HG03439 (cell line): ENCODE measurements around the gene USP22.

Source experiments
- ATAC-seq: cut with Tn5 transposase; IDR thresholded peaks from one replicate; pipeline ENCODE4 v1.9.1; 2021; ENCODE audit warnings: mild to moderate bottlenecking, moderate library complexity; ENCODE audit not compliant: unreplicated experiment

Gene USP22

DNA sequence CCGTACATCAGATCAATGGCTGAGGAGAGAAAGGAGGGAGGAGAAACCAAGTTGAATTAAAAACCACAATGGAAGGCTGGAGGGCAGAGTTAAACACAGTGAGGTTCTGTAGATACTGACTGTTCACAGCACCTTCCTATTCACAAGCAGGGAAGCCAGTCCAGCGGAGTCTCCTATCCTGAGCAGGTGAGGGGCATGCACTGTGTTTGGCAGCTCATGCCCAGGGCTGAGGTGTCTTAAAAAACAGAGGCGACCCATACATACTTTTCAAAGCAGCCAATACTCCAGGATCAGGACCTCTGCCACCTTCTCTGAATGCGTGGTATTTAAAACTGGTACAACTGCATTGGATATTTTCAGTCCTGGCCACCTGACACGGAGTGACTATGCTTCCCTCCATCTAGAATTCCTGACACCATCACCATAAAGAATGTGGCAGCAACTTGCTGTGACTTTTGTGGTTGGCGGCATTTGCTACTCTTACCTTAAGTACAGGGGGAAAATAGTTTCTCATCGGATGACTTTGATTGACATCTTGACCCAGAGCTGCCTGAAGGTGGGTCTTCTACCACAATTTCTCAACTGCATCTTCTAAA lies 21.5 kb downstream of the USP22 start:
- no peak for ATAC-seq

DNA sequence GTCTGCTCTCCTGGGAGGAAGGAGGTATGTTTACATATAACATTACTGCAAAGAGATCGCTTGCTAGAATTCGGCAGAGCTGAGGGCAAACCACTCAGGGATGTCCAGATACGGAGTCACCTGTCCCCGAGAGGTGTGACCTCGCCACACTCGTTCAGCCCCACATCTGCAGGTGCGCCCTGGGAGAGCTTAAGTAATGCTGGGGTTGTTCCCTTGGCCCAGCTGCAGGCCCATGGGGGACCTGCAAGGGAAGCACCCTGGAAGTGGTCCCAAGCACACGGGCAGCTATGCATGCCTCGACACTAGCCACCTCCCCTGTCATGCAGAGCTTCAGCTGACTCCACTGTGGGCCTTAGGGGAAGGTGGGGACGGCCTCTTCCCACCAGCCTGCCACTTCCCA lies 22.2 kb downstream of the USP22 start:
- no peak for ATAC-seq

DNA sequence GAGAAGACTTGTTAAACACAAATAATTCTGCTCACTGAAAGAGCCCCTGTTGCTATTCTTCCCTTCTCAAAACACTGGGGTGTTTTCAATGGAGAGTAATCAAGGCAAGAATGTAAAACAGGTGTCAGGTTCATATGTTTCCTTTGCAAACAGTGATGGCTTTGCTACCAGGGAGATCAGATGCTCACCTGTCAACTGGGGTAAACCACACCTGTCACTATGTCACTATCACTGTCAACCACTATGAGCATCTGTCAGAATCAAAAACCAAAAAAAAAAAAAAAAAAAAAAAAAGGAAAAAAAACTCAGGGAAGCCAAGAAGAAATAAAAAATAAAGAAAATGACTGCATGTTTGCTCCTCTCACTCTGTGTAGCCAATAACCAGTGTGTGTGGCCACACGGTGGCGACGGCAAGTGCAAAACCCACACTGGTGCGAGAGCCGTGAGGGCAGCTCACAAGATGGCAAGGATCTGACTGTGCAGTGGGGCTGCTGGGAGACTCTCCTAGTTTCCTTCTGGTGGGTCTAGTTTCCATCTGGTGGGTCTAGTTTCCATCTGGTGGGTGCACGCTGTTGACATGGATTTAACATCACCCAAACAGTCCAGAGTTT lies 22.7 kb downstream of the USP22 start:
- no peak for ATAC-seq

DNA sequence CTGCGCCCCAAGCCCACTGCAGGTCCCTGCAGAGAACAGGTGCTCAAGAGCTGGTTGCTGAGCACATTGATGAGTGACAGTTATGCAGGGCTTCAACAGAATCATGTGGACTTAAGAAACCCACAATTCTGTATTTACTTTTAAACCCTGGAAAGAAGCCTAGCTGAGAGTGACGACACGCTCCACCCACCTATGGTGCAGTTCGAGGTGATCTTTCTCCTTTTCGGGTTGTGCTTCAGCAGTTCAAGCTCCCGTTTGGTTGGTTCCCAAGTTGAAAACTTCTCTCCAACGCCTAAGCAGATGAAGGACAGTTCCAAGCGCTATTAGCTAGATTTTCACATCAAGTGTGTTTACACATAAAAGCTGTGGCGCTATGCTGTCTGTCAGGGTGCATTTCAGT lies 23.9 kb downstream of the USP22 start:
- ATAC-seq: no peak

DNA sequence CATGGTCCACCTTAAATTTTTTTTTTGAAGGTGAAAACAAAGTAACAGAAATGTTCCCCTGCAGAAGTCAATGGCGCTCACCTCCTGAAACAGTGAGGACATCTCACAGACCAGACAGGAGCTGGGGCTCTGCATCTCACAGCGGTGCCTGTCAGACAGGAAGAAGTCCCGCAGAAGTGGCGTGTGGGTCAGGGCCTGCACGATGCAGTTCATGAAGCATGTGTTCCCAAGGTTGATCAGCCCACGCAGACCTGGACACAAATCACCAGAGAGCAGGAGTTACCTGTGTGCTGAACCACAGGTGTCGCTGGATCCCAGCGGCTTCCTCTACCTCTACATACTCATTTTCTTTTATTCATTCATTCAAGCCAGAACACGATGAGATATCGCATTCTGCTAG lies 24.9 kb downstream of the USP22 start:
- no peak for ATAC-seq

DNA sequence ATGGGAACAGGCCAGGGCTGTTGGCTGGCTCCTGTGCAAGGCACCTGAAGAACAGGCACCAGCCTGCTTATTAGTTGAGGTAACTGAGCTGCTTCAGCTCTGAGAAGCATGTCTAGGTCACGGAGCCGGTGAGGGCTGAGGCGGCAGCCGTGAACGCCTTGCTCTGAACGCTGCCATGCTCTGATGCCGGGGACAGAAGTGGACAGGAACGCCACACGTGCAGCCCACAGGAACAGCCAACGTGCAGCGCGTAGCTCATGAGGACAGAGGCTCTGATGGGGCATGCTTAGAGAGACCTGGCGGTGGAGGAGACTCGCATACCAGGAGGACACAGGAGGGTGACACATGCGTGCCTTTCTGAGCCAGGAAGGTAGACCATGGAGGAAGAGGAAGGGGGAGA lies 25.6 kb downstream of the USP22 start:
- ATAC-seq: no peak

DNA sequence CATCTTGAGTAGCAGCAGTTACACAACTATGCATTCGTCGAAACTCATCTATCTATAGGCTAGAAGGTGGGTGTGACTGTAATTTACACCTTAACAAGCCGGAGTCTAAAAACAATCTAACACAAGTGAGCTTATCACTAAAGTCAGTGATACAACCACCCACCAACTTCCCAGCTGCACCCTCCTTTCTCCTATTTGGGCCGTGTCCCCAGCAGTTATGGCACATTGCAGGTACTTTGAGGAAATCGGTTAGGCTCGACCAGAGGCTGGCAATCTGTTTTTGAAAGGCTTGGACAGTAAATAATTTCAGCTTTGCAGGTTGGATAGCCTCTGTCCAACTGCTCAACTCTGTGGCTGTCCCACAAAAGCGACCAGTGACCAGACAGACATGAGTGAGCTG lies 26.0 kb downstream of the USP22 start:
- no peak for ATAC-seq

DNA sequence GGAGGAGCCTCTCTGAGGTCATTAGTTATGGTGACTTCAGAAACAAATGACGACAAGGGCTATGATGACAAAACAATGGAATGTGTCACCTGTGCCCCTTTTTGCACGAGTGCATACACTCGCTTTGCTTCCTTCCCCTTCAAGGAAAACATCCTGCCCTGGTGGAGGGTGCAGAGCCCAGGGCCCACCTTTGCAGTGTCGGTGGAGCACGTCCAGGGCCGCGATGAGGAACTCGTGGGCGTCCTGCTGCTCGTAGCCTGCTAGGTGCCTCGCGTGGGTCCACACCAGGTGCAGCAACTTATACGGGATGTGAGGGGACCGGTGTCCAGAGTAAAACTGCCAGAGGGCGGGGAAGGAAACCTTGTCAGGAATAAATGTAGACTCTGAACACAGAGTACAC lies 27.2 kb downstream of the USP22 start:
- no peak for ATAC-seq

DNA sequence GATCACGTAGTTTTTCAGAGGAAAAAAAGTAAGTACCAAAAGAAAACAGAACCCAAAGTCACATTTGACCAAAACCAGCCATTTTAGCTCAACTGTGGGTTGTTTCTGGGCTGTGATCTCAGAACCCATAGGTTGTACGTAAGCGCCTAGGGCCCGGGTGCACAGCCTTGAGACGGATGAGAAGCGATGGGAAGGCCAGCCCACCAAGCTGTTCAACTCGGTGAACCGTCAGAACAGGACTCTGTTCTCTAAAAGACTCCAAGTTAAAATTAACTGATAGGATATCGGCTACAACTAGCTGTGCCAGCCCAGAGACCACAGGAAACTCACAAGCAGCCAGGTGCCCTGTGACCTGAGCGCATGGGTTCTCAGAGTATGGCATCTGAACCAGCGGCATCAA lies 28.3 kb downstream of the USP22 start:
- no peak for ATAC-seq

DNA sequence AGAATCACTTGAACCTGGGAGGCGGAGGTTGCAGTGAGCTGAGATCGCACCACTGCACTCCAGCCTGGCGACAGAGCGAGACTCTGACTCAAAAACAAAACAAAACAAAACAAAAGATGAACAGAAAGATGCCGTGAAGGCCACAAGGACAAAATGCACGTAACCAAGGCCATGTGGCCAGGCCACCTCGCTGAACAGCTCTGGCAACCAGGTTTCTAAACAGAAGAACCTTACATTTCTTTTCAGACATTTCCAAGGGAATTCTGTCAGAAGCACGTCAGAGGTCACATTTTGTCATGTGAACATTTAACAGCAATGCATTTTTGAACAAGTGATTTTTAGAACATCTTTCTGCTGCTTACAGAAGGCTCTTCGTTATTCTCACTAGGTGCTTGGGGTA lies 28.8 kb downstream of the USP22 start:
- ATAC-seq: no peak

DNA sequence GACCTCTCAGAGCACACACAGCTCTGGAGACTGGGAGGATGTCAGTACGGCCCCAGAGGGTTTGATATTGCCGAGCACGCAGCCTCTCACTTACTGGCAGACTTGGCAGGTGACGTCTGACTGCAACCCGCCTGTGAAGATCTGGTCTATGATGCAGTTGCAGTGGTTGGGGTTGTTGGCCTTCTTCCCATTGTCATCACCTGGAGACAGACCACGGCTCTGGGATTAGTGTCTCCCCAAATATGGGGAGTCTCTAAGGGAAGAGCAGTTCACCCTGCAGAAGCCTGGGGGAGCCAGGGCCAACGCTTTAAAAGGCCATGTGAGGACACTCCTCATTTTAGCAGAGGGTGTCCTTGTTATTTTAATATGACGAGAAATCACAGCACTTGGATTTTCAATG lies 30.1 kb downstream of the USP22 start:
- no peak for ATAC-seq

DNA sequence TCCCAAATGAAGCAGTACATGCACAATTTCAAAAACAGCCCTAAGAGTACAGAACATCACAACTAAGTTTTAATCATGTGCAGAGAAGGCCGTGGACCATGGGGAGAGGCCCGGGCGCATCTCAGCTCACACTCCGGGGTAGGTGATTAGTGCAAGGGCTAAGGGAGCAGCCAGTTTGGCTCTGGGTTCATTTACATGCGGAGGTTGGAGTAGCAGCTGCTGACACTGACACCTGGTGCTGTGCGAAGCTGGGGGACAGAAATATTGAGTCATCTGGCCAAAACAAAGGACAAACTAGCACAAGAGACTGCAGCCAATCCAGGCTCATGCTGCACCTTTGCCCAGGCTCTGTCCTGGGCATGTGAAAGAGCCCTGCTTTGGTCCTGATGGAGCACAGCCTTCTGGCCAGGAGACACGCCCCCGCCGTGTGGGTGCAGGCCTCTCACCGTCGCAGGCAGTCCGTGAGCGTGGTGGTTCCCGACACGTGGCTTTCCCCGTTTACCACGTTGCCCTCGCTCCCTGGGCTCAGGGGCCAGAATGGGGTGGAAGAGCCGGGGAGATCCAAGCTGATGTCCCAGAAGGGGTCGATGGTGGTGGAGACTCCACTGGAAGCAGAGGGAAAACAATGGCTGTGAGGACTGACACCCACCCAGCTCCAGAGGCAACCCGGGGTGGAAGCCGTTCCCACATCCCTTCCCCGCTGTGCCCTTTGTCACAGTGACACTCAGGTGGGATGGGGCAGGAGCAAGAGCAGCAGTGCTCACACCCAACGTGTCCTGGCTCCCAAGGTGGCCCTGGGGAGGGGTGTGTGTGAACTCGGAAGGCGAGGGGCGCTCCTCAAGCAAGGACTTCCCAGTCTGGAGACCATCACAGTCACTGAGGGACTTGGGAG lies 31.9 kb downstream of the USP22 start:
- ATAC-seq: no peak

DNA sequence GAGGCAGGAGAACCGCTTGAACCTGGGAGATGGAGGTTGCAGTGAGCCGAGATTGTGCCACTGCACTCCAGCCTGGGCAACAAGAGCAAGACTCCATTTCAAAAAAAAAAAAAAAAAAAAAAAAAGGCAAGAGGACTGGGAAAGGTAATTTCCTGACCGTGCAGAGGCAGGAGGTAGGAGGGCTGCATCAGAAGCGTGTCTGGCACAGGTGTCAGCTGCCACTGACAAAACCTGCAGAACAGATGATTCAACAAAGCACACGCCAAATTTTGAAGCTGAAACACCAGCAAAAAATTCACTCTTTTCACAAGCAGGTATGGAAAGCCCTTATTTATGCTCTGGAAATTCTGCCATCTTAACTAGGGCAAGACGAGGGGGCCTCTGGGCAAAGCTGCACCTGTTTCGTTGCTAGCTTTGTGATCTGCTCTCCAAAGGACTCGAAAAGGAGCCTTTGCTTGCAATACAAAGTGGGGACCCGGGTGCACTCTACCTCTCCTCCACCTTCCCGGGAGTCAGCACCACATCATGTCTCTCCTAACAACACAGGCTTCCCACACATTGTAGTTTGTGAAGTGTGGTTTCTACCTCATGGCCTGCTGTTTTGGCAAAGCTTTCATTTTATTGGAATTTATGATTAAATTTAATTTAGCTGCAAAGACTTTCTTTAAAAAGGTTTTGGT lies 33.7 kb downstream of the USP22 start:
- ATAC-seq: no peak

DNA sequence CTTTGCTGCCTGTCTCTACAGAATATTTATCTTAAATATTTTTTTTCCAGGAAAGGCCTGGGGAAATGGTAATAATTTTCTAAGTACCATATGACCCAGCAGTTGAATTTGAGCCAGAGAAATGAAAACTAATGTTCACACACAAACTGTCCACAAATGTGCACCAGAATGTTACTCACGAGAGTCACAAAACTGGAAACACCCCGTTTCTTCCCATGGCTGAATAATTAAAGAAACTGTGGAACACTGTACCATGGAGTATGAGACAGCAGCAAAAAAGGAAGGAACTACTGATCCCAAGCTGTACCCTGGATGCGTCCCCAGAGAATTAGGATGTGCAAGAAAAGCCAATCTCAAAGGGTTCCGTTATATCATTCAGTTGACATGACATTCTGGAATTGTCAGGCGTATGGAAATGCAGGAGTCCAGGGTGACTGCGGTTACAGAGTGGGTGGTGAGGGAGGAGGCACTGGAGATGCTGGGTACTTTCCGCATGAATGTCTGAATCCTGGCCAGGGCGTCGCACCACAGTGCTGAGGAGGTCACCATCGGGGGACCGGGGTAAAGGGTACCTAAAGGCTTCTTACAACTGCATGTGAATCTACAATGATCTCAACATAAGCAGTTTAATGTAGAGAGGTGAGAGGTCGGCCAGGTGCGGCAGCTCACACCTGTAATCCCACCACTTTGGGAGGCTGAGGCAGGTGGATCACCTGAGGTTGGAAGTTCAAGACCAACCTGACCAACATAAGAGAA lies 34.5 kb downstream of the USP22 start:
- ATAC-seq: no peak

DNA sequence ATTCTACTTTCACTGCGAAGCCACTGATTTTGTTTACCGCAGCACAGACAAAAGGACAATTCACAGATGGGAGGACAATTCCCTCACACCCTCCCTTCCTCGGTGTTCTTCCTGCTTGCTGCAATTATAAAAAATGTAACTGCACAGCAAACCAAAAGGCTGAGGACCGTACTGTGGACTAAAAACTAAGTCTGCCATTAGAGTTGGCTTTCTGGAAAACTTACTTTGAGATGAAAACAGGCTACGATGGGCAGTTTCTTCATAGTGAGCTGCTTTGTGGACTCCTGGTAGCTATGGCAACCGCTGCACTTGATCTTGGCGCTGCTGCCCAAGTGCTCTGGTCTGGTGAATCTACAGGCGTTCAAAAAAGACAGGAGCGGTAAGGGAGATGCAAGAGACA lies 35.2 kb downstream of the USP22 start:
- ATAC-seq: no peak

DNA sequence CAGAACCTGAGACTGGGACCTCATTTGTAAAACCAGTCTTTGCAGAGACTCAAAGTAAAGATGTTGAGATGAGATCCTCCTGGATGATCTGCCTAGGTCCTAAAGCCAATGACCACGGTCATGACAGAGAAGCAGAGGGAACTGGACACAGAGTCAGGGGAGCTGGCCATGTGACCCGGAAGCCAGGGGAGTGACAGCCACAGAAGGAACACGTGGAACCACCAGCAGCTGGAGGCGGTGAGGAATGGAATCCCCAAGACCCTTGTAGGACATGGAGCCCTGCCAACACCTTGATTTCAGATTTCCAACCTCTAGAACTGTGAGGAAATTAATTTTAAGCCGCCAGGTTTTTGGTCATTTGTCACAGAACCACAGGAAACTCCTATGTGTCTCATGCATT lies 37.0 kb downstream of the USP22 start:
- no peak for ATAC-seq

DNA sequence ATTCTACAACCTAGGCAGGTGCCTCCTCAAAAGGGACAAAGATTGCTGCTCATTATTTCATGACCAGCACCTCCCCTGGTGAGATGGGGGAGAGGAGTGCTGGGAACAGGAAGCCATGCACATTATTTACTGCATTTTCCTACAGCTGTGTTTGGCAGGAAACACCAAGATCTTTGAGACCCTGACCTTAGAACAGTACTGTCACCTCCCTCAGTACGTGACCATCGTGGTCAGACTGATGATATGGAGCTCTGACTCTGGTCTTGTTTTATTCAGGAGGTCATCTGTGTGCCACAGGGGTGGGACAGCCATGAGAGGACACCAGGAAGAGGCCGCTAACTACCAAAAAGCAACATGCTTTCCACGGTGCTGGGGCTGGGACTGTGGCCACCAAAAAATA lies 37.4 kb downstream of the USP22 start:
- no peak for ATAC-seq

DNA sequence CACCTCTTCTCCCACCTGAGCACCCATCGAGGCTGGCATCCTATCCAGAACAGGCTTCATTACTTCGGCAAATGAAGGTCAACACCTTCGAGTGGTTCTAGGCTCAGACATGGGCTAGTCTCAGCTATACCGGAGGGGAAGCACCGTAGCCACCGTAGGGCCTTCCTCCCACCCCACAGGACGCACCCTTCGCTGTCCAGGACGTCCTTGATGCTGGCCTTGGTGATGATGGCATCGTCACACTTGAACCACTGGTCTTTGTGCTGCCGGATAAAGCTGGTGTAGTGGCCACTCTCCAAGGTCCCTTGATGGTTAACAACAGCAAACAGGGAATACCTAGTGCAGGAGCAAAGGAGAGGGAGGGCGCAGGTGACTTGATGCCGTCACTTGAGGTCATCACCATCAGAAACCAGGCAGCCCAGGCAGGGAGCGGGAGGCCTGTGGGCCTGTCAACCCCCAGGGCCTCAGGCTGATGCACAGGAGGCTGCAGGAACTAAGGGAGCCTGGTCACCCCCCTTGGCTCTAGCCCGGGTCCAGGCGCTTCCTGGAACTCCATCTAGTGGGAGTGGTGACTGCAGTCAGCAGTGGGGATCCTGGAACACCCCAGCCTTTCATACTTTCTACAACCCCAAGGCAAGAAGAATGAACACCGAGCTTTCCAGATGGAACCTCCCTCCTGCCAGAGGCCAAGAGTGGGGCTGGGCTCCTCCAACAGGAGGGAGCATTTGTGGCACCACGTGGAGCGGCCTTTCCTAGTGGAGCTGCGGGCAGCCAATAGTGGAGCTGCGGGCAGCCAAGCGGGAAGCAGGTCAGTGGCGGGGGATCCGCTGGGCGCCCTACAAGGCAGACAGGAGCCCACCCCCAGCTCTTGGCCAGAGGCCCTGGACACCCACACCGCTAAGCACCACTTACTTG lies 38.5 kb downstream of the USP22 start:
- ATAC-seq: no peak

DNA sequence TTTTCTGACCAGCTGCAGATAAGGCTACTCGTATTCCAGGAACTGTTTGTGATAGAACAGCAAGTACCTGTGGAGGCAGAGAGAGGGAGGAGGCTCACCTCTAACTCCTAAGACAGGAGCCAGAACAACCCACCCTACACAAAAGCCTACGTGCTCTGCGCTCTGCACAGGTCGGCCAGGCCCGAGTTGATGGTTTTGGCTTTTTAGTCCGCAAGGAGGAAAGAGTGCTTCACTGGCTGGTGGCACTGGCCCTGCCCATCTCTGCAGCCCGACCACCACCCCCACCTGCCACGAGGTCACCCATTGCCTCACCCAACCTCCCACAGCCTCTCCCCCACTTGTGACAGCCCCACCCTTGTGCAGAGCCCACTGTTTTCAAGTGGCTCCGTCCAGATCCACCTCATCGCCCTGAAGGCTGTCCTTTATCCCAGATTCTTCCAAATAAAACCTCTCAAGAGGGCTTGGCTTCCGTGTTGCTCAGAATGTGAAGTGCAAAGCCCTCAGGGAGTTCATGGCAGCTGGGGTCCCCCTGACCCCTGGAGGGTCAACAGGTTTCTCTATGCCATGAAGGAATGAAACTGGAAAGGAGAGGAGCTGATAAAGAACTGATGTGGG lies 39.7 kb downstream of the USP22 start:
- no peak for ATAC-seq
